Effector CD8-positive, alpha-beta T cell (primary cell): Measurements from ENCODE around the gene NFIC.
"Not testable (repeated sequence)": the region's sequence is repeated elsewhere in the genome, so short reads cannot be mapped to it uniquely, and the experiment has no call there.

Source experiments
- DNase-seq: peaks from one replicate; lab custom pipeline; 2025; lab: John Stamatoyannopoulos, UW

The NFIC gene

DNA sequence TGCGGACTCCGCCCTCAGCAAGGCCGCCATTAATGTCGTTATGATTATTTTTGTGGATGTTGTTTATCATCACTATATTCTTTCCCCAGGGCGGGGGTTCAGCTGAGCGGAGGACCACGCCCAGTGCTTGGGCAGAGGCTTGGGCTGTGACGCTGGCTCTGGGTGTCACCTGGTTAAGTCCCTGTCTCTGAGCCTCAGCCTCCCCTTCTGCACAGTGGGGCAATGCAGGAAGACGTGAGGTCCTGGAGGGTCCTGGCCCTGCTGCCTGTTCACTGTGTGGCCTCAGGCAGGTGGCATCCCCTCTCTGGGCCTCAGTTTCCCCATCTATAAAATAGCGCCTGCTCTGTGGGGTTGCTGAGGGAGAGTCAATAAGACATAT is 32.5 kb downstream of the NFIC start:
- no peak for DNase-seq

DNA sequence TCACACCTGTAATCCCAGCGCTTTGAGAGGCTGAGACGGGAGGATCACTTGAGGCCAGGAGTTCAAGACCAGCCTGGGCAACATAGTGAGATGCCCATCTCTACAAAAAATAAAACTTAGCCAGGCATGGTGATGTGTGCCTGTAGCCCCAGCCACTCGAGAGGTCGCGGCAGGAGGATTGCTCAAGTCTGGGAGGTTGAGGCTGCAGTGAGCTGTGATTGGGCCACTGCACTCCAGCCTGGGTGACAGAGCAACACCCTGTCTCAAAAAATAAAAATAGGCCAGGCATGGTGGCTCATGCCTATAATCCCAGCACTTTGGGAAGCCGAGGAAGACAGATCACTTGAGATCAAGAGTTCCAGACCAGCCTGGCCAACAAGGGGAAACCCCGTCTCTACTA is 32.9 kb downstream of the NFIC start:
- DNase-seq: not testable (repeated sequence)

DNA sequence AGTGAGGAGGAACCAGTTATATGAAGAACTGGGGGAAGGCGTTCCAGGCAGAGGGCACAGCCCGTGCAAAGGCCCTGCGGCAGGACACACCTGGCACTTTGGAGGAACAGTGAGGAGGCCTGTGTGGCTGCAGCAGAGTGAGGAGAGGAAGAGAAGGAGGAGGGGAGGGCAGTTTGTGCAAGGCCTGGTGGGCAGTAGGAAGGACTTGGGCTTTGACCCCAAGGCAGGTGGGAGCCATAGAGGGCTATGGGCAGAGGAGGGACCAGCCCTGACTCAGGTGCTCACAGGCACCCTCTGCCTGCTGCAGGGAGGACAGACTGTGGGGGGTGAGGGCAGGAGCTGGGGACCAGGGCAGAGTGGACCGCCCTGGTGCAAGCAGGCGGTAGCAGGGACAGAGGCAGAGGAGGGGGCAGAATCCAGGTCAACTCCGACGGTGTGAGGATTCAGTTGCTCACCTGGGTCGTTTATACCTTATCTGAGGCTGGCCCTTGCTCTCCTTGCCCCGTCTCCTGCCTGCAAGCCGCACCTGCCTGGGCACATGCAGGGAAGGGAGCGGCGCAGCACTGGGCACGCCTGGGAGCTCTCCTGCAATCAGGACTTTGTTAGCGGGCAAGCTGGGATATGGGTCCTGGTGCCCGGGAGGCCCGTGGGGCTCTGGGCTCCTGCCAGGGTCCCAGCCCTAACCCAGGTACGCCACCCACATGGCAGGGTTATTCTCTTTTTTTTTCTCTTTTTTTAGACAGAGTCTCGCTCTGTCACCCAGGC is 34.8 kb downstream of the NFIC start:
- DNase-seq: no peak

DNA sequence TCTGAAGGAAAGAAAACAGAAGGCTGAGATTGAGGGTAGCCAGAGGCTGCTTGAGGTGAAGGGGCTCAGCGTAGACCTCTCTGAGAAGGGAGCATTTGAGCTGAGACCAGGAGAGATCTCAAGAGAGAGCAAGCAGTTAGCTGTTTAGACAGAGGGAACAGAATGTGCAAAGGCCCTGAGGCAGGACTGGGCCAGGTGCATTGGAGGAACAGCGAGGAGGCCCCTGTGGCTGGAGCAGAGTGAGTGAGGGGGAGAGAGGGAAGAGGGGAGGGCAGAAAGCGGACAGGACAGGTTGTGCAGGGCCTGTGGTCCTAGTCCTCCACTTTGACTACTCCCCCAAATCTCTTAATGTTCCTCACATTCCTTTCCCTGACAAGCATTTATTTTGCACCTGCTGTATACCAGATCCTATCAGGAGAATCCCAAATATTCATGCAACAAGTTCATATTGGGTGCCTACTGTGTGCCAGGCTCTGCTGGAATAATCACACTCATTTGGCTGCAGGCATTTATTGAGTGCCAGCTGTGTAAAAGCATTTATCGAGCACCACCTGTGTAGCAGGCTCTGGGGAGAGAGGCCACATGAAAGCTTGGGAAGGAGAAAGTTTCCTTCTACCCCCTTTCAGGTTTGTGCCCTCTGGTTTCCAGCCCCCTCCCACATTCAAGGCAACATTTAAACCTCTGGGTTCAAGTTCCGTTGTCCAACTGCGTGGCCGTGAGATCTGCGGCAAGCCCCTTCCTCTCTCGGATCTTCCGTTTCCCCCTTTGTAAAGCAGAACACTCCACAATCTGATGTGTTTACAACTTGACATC is 36.5 kb downstream of the NFIC start:
- no peak for DNase-seq

DNA sequence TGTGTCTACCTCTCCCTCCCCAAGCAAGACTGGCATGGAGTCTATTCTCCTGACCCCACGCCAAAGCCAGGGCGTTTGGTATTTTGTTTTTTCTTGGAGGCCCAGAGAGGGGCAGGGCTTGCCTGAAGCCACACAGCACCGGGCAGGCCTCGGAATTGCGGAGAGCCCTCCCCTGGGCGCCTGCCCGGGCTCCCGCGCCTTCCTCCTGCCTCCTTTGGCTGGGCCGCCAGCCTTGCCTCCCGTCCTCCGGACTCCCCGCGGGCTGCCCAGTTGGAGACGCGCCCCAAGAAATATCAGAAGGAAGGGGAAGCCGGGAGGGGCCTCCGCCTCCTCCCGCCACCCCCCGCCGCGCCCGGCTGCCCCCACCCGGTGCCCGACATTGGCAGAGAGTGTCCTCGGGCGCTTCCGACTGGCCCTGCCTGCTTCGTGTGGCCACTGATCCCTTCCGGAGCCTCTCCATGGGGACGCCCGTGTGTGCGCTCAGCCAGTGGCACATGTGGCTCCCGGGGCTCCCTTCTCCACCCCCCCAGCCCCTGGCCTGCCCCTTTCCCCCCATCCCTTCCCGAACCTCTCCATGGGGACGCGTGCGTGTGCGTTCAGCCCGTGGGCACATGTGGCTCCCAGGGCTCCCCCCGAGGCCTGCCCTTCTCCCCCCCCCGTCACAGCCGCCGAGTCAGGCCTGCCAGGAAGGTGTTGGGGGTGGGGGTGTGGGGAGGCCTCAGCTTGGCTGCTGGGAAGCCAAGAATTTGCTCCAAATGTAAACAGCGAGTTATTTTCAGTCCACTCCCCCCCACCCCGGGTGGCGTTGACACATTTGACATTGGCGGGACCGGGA is 37.3 kb downstream of the NFIC start:
- no peak for DNase-seq

DNA sequence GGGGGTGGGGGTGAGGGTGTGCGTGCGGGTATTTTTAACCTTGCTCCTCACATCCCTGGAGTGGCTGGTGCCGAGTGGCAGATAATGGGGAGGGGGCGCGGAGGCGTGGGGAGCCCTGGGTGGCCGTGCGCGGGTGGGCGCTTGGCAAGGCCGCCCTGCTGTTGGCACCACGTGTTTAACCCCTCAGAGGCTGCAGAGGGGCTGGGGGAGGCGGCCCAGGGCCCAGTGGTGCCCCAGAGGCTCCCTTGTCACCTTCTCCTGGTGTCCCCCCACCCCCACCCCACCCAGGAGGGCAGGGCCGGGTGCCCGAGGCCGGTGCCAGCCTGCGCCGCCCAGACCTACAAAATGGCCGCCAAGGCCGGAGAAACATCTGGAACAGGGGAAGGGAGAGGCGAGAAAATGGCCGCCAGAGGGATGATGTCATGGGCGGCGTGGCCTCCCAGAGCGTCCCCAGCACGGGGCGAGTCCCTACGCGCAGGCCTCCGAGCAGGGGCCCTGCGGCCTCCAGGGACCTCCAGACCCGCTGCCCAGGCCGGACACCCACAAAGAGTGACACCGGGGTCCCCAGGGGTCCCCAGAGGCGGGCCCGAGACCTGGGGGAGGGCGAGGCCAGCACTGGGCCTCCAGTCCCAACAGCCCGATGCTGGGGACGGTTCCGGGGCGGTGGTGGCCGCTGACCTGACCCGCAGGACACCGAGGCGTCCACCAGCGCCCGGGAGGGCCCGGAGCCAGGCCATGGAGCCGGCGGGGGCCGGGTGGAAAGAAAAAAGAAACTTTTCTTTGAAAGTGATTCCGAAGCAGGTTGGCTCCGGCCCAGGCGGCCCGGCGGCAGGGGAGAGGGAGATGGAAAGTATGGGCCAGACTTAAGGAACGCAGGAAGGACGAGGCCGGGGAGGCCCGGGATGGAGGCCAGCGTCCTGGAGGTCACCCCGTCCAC is 38.2 kb downstream of the NFIC start:
- no peak for DNase-seq

DNA sequence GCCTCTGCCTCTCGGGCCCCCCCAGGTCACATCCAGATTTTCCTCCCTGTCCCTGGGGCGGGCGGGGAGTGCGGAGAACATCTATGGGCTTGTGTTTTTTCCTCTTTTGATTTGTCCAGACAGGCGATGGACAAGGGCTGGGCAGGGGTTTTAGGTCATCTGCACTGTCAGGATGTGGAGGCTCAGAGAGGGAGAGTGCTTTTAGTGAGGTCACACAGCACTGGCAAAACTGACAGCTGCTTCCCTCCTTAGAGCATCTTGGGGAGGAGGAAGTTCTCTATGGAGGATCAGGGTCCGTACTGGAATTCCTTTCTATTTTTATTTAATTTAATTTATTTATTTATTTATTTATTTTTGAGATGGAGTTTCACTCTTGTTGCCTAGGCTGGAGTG is 38.9 kb downstream of the NFIC start:
- DNase-seq: no peak

DNA sequence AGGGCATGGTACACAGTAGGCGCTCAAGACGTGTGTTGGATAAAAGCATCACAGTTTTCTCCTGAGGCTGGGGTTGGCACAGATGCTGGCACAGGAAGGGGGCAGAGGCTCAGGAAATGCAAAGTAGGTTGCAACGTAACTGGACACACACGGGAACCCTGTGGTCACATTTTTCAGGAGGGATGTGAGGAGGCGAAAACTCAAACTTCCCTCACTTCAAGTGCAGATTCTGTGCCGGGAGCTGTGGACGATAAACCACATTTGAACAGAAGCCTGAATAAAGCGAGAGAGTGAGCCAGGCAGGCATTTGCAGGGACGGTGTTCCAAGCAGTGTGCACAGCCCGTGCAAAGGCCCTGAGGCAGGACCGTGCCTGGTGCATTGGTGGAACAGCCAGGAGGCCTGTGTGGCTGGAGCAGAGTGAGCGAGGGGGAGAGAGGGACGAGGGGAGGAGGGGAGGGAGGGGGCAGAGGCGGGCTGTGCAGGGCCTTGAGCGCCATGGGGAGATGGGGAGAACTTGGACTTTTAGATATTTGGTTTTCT is 40.3 kb downstream of the NFIC start:
- no peak for DNase-seq

DNA sequence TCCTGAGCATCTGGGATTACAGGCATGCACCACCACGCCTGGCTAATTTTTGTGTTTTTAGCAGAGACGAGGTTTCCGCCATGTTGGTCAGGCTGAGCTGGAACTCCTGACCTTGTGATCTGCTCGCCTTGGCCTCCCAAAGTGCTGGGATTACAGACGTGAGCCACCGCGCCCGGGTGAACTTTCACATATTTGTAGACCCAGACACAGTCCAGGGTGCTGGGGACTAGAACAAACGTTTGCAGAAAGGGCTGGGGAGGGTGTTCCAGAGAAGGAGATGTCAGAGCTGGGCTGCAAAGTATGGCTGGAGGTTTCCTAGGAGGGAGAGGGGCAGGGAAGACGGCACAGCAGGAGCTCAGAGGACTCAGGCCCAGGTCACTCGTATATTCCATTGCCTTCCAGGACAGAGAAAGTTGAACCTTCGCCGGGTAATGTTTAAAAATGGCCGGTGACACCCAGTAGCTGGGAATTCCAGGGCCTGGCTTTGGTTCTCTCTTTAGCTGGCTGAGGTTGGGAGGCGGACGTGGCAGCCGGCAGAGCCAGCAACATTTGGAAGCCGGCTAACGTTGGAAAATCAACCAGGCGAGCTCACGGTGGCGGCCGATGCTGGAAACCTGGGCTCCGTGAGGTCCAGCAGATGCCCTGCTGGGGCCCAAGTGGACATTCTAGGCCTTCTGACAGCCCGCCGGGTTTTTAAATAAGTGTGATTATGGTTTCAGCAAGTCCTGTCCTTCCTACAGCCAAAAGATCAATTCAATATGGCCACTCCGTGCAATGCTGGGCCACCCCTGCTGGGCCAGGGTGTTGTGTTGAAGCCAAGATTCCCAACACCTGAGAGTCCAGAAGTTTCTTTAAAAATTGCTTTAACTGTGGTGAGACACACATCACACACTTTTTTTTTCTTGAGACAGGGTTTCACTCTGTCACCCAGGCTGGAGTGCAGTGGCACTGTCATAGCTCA is 41.5 kb downstream of the NFIC start:
- DNase-seq: no peak

DNA sequence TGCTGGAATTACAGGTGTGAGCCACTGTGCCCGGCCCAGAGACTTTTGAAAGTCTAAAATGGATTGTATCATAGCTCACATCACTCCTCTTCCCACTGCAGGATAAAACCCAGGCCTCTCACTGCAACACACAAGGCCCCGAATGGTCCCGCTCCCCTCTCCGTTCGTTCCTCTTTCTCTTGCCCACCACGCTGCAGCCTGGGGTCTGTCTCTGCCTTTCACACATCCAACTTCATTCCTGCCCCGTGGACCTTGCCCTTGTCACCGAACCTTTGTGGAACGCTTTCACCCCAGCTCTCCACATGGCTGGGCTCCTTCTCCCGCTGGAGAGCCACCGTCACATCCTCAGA is 42.6 kb downstream of the NFIC start:
- DNase-seq: no peak

DNA sequence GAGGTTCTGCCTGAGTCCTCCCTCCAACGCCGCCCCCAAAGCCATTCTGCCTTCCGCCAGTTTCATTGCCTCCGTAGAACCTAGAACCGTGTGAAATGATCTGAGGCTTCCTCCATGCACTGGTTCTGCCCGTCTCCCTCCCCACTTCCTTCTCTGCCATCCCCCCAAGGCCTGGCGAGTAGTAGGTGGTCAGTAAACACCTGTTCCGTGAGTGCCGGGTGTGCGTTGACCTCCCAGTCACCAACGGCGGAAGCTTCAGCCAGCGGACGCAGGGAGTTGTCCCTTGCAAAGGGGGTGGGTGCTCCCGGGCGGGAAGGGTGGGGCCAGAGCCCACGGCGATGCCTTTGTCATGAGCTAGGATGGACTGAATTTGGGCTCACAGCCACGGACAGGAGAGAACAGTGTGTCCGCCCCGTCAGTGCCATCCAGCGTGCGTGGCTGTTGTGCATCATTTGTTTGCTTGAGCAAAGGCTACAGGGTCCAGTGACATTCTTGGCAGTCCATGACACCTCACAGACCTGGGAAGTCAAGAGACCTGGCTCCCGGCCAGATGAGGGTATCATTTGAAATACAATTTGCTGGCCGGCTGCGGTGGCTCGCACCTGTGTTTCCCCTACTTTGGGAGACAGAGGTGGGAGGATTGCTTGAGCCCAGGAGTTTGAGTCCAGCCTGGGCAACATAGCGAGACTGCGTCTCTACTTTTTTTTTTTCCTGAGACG is 43.1 kb downstream of the NFIC start:
- DNase-seq: no peak

DNA sequence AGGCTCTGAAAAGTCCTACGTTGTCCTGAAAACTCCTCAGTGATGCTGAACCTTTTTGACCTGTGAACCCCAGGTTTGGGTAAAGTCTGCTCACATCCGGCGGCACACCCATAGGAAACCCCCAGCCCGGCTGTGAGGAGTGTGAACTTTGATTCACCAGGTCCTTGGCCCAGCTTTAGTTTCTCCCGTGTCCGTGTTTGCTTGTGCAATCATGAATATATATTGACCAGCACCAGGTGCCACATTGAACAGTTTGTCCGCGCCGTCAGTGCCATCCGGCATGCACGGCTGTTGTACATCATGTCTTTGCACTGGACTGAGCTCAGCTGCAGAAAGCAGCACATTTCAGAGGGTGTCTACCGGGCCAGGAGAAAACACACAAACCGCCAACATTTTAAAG is 45.3 kb downstream of the NFIC start:
- DNase-seq: no peak

DNA sequence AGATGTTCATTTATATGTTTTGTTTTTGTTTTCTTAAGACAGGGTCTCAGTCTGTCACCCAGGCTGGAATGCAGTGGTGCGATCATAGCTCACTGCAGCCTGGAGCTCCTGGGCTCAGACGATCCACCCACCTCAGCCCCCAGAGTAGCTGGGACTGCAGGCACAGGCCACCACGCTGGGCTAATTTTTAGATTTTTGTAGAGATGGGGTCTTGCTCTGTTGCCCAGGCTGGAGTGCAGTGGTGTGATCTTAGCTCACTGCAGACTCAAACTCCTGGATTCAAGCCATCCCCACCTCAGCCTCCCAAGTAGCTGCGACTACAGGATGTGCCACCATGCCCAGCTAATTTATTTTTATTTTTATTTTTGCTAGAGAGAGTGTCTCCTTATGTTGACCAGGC is 45.7 kb downstream of the NFIC start:
- DNase-seq: no peak

DNA sequence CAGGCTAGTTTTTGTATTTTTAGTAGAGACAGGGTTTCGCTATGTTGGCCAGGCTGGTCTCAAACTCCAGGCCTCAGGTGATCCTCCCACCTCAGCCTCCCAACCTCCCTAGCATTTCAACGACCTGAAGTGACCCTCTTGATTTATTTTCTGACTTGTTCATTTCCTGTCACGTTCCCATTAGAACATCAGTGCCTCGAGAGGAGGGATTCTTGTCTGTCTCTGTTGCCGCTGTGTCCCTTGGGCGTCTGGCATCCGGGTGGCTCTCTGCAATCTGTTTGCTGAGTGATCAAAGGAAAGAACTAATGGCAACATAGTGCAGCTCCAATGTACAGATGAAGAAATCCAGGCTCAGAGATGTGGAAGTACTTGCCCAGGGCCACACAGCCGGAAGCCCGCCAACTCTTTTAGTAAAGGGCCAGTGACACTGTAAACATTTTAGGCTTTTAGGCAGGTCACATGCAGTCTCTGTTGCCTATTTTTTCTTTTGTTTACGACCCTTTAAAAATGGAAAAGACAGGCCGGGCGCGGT is 47.5 kb downstream of the NFIC start:
- DNase-seq: no peak

DNA sequence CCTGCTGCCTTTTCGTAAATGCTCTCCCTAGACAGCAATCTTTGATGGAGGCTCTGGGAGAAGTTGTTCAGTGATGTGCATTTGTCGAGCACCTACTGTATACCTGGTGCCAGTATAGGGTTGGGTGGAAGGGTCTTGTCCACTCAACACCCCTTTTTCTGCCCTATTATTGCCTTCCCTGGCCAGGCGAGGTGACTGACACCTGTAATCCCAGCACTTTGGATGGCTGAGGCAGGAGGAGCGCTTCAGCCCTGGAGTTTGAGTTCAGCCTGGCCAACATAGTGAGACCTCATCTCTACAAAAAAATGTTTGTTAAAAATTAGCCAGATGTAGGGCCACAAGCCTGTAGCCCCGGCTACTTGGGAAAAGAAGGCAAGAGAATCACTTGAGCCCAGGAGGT is 49.3 kb downstream of the NFIC start:
- no peak for DNase-seq

DNA sequence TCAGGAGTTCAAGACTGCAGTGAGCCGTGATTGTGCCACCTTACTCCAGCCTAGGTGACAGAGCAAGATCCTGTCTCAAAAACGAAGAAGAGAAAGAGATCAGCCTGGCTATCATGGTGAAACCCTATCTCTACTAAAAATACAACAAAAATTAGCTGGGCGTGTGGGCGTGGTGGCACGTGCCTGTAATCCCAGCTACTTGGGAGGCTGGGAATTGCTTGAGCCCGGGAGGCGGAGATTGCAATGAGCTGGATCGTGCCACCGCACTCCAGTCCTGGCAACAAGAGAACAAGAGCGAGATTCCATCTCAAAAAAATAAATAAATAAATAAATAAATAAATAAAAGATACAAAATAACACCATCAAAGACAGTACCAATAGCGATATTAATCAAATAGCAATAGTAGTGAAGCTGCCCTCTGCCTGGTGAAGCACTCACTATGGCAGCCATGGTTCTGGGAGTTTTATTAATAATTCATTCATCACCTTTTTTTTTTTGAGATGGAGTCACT is 53.9 kb downstream of the NFIC start:
- DNase-seq: no peak

DNA sequence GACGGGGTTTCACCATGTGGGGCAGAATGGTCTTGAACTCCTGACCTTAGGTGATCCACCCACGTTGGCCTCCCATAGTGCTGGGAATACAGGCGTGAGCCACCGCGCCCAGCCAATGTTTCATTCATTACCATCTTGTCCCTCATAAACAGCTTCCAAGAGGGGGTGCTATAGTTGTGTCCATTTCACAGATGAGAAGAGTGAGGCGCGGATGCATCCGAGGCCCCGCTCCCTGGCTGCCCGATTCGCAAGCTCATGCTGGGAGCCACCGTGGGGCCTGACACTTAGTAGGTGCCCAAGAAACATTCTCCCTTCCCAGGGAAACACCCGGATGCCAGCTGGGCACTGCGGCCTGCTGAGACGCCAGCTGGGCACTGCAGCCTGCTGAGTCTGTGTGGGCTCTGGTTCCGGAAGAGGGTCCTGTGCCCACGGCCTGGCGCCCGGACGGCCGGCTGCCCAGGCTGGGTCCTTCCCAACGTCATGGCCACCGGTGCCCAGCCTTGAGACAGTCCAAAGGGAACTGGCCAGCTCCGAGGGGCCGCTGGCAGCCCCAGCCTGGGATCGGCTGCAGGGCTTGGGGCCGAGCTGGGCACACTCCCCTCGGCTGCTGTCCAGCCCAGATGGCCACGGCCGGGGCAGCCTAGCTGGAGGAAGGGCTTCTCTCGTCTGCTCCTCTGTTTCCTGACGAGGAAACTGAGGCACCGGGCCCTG is 54.7 kb downstream of the NFIC start:
- DNase-seq: no peak

DNA sequence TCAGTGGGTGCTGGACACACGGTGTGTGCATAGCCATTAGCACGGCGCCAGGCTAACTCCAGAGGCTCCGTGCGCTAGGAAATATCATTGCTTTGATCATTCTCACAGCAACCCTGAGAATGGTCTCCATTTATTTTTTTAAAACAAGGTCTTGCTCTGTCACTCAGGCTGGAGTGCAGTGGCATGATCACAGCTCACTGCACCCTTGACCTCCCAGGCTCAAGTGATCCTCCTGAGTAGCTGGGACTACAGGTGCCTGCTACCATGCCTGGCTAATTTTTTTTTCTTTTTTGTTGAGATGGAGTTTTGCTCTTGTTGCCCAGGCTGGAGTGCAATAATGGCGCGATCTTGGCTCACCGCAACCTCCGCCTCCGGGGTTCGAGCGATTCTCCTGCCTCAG is 55.3 kb downstream of the NFIC start:
- not testable (repeated sequence) for DNase-seq
